Inferior parietal cortex (tissue), 1 donor: ENCODE results near the gene DCP1A.

Source experiments
- DNase-seq: peaks from one replicate; pipeline ENCODE4 v3.0.0-alpha.2; 2016; ENCODE audit errors: extremely low spot score

DCP1A gene

GRCh38 chr3:53244271-53244670 lies 103.1 kb downstream of the DCP1A start:
- DNase-seq, result no peak

DNA sequence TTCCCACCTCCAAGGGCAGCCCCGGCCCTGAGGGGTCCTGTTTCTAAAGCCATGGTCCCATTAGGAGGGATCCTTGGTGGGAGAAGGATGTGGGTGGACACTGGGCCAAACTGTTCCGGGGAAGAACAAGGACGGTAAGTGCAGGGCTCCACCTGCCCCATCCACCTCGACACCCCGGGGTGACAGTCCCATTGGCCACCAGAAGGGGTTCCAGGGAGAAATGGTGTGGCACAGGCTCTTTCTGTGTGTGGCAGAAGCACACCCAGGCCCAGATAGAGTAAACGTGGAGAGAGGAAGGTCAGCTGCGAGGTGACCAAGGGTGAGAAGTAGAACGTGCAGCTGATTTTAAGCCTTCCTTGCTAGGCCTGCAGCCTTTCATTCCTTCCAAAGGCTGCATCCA lies 103.6 kb downstream of the DCP1A start:
- DNase-seq, result no peak

DNA sequence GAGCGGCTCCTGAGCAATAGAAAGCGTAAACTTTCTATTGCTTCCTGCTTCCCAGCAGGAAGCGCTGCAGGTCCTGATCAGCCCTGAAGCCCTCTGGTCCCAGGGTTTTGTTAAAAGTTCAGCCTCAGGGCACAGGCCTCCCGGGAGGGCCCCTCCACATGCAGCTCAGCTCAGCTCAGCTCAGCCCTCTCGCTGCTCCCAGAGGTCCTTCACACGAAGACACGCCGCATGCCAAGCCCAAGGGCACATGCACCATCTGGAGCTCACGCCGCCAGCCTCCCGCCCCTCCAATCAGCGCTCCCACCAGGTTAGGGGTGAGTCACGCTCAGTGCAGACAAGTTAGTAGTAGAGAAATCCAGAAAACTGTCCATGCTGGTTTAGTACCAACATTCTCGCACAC lies 104.2 kb downstream of the DCP1A start:
- DNase-seq, result no peak

DNA sequence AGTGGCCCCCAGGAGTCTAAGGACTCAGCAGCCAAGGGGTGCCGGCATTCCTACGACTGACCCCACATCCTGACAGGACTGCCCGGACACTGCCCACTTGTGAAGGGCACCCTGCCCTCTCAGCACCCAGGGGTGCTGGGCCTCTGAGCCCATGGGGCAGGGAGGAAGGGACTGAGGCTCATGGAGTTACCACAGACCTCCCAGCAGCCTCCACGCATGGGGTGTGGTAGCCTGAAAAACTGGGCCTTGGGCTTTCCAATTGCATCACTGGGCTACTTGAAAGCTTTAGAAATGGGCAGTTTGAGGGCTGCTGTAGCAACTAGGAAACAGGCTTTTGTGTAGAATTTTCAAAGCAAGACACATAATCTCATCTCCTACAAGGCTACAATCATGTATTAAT lies 104.7 kb downstream of the DCP1A start:
- no peak for DNase-seq

- no peak for DNase-seq
Observed at GRCh38 chr3:53242155-53242554, 105.2 kb downstream of the DCP1A start.

DNA sequence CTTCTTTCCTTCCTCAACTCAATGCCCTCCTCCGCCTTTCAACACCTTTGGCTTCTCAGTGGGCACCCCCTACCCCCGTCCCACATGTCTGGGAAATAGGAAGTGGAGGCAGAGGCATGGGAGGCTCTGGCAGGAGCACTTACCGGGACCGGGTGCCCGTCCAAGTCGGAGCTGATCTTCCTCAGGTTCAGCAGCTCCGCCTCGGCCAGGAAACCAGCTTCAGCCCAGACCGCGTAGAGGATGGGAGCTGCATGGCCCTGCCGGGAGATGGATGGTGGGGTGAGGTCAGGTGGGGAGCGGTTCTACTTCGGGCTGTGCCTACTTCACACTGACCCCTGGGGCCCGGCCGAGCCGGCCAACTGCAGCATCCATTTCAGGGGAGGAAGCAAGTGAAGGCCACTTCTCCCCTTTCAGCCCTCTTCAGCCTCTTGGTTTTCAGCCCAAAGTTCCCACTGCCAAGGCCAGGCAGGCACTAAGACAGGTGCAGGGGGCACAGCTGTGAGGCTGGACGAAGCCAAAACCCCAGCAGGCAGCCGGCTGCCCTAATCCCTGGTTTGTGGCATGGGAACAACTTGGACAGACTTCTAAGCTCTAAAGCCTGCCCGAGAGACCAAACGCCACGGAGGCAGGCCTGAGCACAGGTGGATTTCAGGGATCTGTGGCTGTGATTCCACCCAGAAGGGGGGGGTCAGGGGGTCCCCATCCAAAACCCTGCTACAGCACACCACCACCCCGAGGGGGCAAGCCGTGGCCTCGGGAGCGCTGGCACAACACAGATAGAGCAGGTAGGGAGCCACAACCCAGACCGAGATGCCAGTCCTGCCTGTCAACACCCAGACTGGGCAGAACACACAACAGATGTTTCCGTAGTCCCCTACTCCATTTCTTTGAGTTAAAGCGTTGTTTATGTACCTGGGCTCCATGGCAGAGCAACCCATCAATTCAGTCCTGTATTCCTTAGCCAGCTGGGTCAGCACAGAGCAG lies 106.1 kb downstream of the DCP1A start:
- DNase-seq, result no peak

- no peak for DNase-seq
Observed at GRCh38 chr3:53239800-53240199, 107.5 kb downstream of the DCP1A start.

DNA sequence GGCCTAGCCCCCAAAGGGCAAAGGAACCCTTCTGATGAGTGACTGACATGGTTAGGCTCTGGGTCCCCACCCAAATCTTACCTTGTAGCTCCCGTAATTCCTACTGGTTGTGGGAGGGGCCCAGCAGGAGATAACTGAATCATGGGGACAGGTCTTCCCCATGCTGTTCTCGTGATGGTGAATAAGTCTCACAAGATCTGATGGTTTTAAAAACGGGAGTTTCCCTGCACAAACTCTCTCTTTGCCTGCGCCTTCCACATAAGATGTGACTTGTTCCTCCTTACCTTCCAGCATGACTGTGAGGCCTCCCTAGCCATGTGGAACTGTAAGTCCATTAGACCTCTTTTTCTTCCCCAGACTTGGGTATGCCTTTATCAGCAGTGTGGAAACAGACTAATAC lies 108.5 kb downstream of the DCP1A start:
- DNase-seq, result no peak

DNA sequence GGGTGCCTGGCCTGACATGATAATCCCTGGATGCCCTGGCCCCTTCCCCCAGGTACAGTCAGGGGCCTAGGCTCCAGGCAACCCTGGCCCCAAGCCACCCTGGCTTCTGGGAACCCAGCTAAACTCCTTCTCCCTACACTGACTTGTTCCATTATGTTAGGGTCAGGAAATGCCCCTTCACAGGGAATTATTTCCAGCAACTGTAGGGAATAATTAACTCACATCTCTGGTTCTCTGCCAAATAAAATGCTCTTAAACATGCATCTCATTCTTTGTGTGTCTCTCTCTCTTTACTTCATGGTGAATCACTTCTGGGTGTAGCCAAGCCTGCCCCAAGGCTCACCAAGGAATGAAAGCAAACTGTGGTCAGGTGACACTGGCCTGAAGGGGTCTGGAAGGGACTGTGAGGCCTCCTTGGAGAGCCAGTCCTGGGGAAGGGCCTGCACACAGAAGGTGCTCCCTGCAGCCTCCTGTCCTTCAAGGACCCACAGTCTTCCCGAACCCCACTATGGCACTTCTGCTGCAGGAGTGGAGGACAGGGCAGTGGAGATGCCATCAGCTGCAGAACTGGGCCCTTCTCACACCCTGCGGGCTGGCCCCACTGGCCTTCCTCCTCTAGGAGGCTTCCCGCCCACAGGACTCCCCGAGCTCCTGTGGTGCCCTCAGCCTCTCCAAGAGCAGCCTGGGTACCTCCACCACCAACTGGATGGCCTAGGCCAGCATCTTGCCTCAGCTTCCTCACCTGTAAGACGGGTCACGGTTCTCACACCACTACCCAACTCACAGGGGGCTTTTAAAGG lies 109.1 kb downstream of the DCP1A start:
- no peak for DNase-seq

- no peak for DNase-seq
Observed at GRCh38 chr3:53236112-53236841, 111.1 kb downstream of the DCP1A start.

- DNase-seq, result no peak
Observed at GRCh38 chr3:53235545-53235944, 111.8 kb downstream of the DCP1A start.

DNA sequence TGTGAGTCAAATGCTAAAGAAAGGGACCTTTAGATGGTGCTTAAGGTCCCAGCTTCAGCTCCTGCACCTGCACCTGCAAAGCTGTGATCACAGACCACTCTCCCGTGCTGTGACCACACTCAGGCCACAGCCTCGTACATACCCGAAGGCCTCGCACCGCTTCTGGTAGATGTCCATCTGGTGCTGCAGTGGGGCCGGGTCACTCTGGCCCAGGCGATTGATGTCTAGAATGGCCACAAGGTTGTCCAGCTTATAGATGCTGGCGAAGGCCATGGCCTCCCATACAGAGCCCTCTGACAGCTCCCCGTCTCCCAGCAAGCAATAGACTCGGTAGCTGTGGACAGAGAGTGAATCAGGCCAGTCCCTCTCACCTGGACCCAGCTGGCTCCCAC lies 112.5 kb downstream of the DCP1A start:
- DNase-seq, result no peak

DNA sequence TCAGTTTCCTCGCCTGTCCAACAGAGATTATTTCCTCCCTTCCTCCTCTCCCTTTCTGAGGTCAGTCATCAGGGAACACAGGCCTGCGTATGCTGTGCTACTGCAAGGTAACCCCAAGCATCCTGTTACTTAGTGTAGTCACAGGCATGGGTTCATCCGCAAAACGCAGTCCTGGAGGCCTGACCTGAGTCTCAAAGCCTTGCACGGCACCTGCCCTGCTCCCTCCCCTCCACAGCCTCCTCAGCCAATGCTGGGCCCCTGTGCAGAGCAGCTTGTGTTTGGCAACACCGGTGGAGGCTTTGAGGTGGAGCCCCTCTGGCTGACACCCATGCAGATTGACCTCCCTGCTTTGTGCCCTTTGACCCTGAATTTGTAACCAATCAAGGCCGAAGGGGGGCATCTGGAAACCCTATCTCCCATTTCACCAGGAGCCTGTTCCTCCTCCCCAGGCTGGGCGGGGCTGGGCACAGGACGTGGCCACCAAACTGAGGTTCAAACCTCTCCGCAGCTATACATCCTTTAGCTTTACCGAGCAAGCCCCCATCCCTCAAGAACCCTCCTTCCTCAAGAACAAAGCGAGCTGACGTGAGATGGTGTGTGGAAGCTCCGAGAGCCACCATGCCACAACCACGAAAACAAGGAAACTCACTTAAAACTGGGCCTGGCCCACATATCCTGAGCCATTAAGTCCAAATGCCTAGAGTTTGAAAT lies 113.1 kb downstream of the DCP1A start:
- DNase-seq, result no peak
